Measurements from ENCODE around the gene APLP2.

DNA sequence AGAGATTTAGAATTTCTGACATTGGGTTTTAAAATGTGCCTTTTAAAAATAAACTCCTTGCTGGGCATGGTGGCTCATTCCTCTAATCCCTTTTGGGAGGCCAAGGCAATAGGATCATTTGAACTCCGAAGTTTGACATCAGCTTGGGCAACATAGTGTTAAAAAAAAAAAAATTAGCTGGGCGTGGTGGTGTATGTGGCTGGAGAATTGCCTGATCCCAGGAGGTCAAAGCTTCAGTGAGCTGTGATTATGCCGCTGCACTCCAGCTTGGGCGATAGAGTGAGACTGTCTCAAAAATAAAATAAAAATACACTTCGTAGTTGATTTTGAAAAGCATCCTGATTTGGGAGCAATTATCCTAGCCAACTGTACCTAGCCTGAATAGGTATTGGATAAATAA, 3.4 kb upstream of the APLP2 start:
- TF ChIP-seq, protein P1, sequence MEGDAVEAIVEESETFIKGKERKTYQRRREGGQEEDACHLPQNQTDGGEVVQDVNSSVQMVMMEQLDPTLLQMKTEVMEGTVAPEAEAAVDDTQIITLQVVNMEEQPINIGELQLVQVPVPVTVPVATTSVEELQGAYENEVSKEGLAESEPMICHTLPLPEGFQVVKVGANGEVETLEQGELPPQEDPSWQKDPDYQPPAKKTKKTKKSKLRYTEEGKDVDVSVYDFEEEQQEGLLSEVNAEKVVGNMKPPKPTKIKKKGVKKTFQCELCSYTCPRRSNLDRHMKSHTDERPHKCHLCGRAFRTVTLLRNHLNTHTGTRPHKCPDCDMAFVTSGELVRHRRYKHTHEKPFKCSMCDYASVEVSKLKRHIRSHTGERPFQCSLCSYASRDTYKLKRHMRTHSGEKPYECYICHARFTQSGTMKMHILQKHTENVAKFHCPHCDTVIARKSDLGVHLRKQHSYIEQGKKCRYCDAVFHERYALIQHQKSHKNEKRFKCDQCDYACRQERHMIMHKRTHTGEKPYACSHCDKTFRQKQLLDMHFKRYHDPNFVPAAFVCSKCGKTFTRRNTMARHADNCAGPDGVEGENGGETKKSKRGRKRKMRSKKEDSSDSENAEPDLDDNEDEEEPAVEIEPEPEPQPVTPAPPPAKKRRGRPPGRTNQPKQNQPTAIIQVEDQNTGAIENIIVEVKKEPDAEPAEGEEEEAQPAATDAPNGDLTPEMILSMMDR (IDR thresholded peaks at IDR 0.05) = no peak
- TF ChIP-seq POLR2A (IDR thresholded peaks at IDR 0.05) = no peak

Measured in testis (tissue), 2 donors.